Renal cortical epithelial cell (primary cell): ENCODE measurements around the gene SLC30A4. TPM values are rescaled to one million over a fixed set of nuclear protein-coding genes. Genes with fewer than 3 reads are reported as not detected.
"Not testable (repeated sequence)": the region's sequence is repeated elsewhere in the genome, so short reads cannot be mapped to it uniquely, and the experiment has no call there.

Experiments used
- DNase-seq: peaks from one replicate; pipeline ENCODE4 v3.0.0-alpha.2; 2011; ENCODE audit warnings: low read depth
- total RNA-seq: library from RNA; depleted of rRNA; stranded (reverse); fragments of >200 nt; gene quantifications from 2 replicates; pipeline ENCODE4 v1.2.3, GENCODE V29; 2014

The SLC30A4 gene
- total RNA-seq: 2.4 and 10.0 TPM in 2 replicates

GRCh38 chr15:45522328-45523165 is at the start of gene SLC30A4:
Gene SLC30A4 (minus strand): TSS chr15:45522755. CDS start chr15:45522354, 401 bp downstream.
- peak; percentile 14 for DNase-seq

- DNase-seq: no peak
These were observed 33.5 kb upstream of the SLC30A4 start for GRCh38 chr15:45555934-45556608.

- DNase-seq: peak; percentile 2
These were observed 29.1 kb upstream of the SLC30A4 start for GRCh38 chr15:45551676-45552075.

- no peak for DNase-seq
These were observed 27.9 kb upstream of the SLC30A4 start for GRCh38 chr15:45550436-45550835.

GRCh38 chr15:45549541-45550220 is 27.1 kb upstream of the SLC30A4 start:
- DNase-seq: no peak

GRCh38 chr15:45548753-45549520 is 26.4 kb upstream of the SLC30A4 start:
- no peak for DNase-seq

GRCh38 chr15:45546789-45547188 is 24.2 kb upstream of the SLC30A4 start:
- no peak for DNase-seq

- DNase-seq: no peak
These were observed 21.9 kb upstream of the SLC30A4 start for GRCh38 chr15:45544266-45545023.

- DNase-seq: no peak
These were observed 20.5 kb upstream of the SLC30A4 start for GRCh38 chr15:45543051-45543450.

GRCh38 chr15:45540531-45540930 is 18.0 kb upstream of the SLC30A4 start:
- DNase-seq: no peak

- DNase-seq: no peak
These were observed 17.1 kb upstream of the SLC30A4 start for GRCh38 chr15:45539680-45540079.

GRCh38 chr15:45536934-45537333 is 14.4 kb upstream of the SLC30A4 start:
- no peak for DNase-seq

GRCh38 chr15:45535486-45536042 is 13.0 kb upstream of the SLC30A4 start:
- DNase-seq: no peak

- no peak for DNase-seq
These were observed 12.3 kb upstream of the SLC30A4 start for GRCh38 chr15:45534821-45535220.

- not testable (repeated sequence) for DNase-seq
These were observed 10.3 kb upstream of the SLC30A4 start for GRCh38 chr15:45532892-45533291.

GRCh38 chr15:45529613-45530012 is 7.1 kb upstream of the SLC30A4 start:
- no peak for DNase-seq

- no peak for DNase-seq
These were observed 4.5 kb upstream of the SLC30A4 start for GRCh38 chr15:45527086-45527485.

- DNase-seq: peak; percentile 21
These were observed 558 bp upstream of the SLC30A4 start for GRCh38 chr15:45523166-45523460.

GRCh38 chr15:45521596-45522327 is 793 bp downstream of the SLC30A4 start:
- DNase-seq: peak; percentile 43

- no peak for DNase-seq
These were observed 11.7 kb downstream of the SLC30A4 start for GRCh38 chr15:45510758-45511280.
